ENCODE results near the gene MRGPRX3. TPM values are rescaled to one million over a fixed set of nuclear protein-coding genes. Genes with fewer than 3 reads are reported as not detected.

The MRGPRX3 gene
- total RNA-seq, 1 donor from 2014 or later, result not detected

- Histone ChIP-seq H3K27ac (no peak overlapping the region), H3K4me3 (no peak overlapping the region), H3K27me3 (ENCODE audit: low read depth) (no peaks in the 10 kb centered on the region), H3K4me1 (peaks cover 11% of the 10 kb centered on the region), H3K36me3 (peaks cover 48% of the 10 kb centered on the region), H3K9me3 (no peaks in the 10 kb centered on the region)
- no peak for TF ChIP-seq CTCF (IDR thresholded peaks at IDR 0.05)
- intact Hi-C loops (cut with DNase I), result no loop called here
- no peak for ATAC-seq
- DNase-seq, result no peak
These were observed 31.3 kb upstream of the MRGPRX3 start for GRCh38 chr11:18100926-18101656.

GRCh38 chr11:18105086-18105801 is 27.1 kb upstream of the MRGPRX3 start:
- H3K27ac ChIP-seq, result peak overlapping the region; percentile 73
- intact Hi-C loops (cut with DNase I), result no loop called here
- no peak for ATAC-seq

GRCh38 chr11:18105802-18106574 is 26.4 kb upstream of the MRGPRX3 start, which contains the start of gene SAAL1:
TSS of gene SAAL1 (minus strand) at chr11:18106082. CDS start at chr11:18106041, 41 bp downstream.
- ATAC-seq (peak; percentile 97 to 99), DNase-seq (peak; percentile 91)
- peaks cover 25% of the 10 kb centered on the region for H3K36me3 ChIP-seq
- intact Hi-C loops (cut with DNase I), result no loop called here
- H3K27me3 ChIP-seq (ENCODE audit: low read depth), result no peaks in the 10 kb centered on the region
- H3K9me3 ChIP-seq, result no peaks in the 10 kb centered on the region
- TF ChIP-seq CTCF (IDR thresholded peaks at IDR 0.05), result peak; percentile 80
- H3K4me1 ChIP-seq, result peaks cover 11% of the 10 kb centered on the region
- H3K27ac ChIP-seq, result peak within 1 kb of the TSS; percentile 73
- H3K4me3 ChIP-seq, result peak within 1 kb of the TSS; percentile 89

More at GRCh38 chr11:18105086-18105801, 27.1 kb upstream of the MRGPRX3 start:
- DNase-seq, result no peak
- Histone ChIP-seq H3K4me1 (peaks cover 11% of the 10 kb centered on the region), H3K4me3 (peak overlapping the region; percentile 89), H3K27me3 (ENCODE audit: low read depth) (no peaks in the 10 kb centered on the region), H3K36me3 (peaks cover 29% of the 10 kb centered on the region), H3K9me3 (no peaks in the 10 kb centered on the region)
- no peak for TF ChIP-seq CTCF (IDR thresholded peaks at IDR 0.05)

- intact Hi-C loops (cut with DNase I), result no loop called here
- Histone ChIP-seq H3K4me3 (peak overlapping the region; percentile 89), H3K27me3 (ENCODE audit: low read depth) (no peaks in the 10 kb centered on the region), H3K4me1 (peaks cover 11% of the 10 kb centered on the region), H3K9me3 (no peaks in the 10 kb centered on the region), H3K36me3 (peaks cover 18% of the 10 kb centered on the region), H3K27ac (no peak overlapping the region)
- TF ChIP-seq CTCF (IDR thresholded peaks at IDR 0.05), result no peak
- DNase-seq (no peak), ATAC-seq (no peak)
These were observed 25.7 kb upstream of the MRGPRX3 start for GRCh38 chr11:18106688-18107087.

- peaks cover 11% of the 10 kb centered on the region for H3K4me1 ChIP-seq
- no peaks in the 10 kb centered on the region for H3K27me3 ChIP-seq (ENCODE audit: low read depth)
- no peak for TF ChIP-seq CTCF (IDR thresholded peaks at IDR 0.05)
- H3K4me3 ChIP-seq, result no peak overlapping the region
- no peak overlapping the region for H3K27ac ChIP-seq
- no peak for DNase-seq
- intact Hi-C loops (cut with DNase I), result no loop called here
- H3K9me3 ChIP-seq, result no peaks in the 10 kb centered on the region
- no peak for ATAC-seq
- H3K36me3 ChIP-seq, result peaks cover 3% of the 10 kb centered on the region
These were observed 24.1 kb upstream of the MRGPRX3 start for GRCh38 chr11:18108254-18108653.

All from lower lobe of right lung (tissue), 2 donors.